Astrocyte (in vitro differentiated cells and primary cell): ENCODE measurements around the gene CEACAM3. TPM values are rescaled to one million over a fixed set of nuclear protein-coding genes. Genes with fewer than 3 reads are reported as not detected.

Experiments
- DNase-seq: peaks from one replicate; pipeline ENCODE4 v3.0.0-alpha.2; 2010; ENCODE audit warnings: low read depth
- FAIRE-seq: peaks from 2 replicates; lab custom pipeline; 2011; peaks lifted over from hg19 to GRCh38; lab: Jason Lieb, UNC
- H2AFZ ChIP-seq: 2 replicates; pipeline ENCODE4 v1.6.0; 2012; ENCODE audit warnings: low read depth, low read length, inconsistent platforms
- H3K27ac ChIP-seq: 2 replicates; pipeline ENCODE4 v1.5.1; 2011; ENCODE audit warnings: low read depth, low read length, inconsistent platforms
- H3K27me3 ChIP-seq: 2 replicates; pipeline ENCODE4 v1.6.0; 2011; ENCODE audit warnings: low read length, inconsistent platforms; ENCODE audit not compliant: insufficient read depth
- H3K36me3 ChIP-seq: 2 replicates; pipeline ENCODE4 v1.5.1; 2011; ENCODE audit warnings: low read length, inconsistent platforms; ENCODE audit not compliant: insufficient read depth
- H3K4me1 ChIP-seq: 2 replicates; pipeline ENCODE4 v1.5.1; 2011; ENCODE audit warnings: low read length, inconsistent platforms; ENCODE audit not compliant: insufficient read depth
- H3K4me2 ChIP-seq: 2 replicates; pipeline ENCODE4 v1.6.0; 2012; ENCODE audit warnings: low read length, inconsistent platforms
- H3K4me3 ChIP-seq: 2 replicates; pipeline ENCODE4 v1.5.1; 2011; ENCODE audit warnings: low read depth, mild to moderate bottlenecking, low read length, inconsistent platforms; ENCODE audit not compliant: insufficient read depth
- H3K79me2 ChIP-seq: 2 replicates; pipeline ENCODE4 v1.6.0; 2012; ENCODE audit warnings: mild to moderate bottlenecking, low read length, inconsistent platforms; ENCODE audit not compliant: insufficient read depth
- H3K9ac ChIP-seq: 2 replicates; pipeline ENCODE4 v1.6.0; 2012; ENCODE audit warnings: mild to moderate bottlenecking, low read length, inconsistent platforms
- H3K9me3 ChIP-seq: 2 replicates; pipeline ENCODE4 v1.5.1; 2012; ENCODE audit warnings: low read depth, mild to moderate bottlenecking, low read length, inconsistent platforms; ENCODE audit not compliant: insufficient read depth
- H4K20me1 ChIP-seq: 2 replicates; pipeline ENCODE4 v1.6.0; 2012; ENCODE audit warnings: low read length, inconsistent platforms; ENCODE audit not compliant: insufficient read depth
- H3K27ac Mint-ChIP-seq: one replicate; pipeline ENCODE4 v1.8.0; 2021; ENCODE audit warnings: mild to moderate bottlenecking, mixed read lengths; ENCODE audit not compliant: unreplicated experiment
- H3K27me3 Mint-ChIP-seq: one replicate; pipeline ENCODE4 v1.8.0; 2021; ENCODE audit warnings: low read depth, mixed read lengths; ENCODE audit not compliant: unreplicated experiment
- H3K36me3 Mint-ChIP-seq: one replicate; pipeline ENCODE4 v1.8.0; 2021; ENCODE audit warnings: low read depth, mixed read lengths; ENCODE audit not compliant: unreplicated experiment
- H3K4me1 Mint-ChIP-seq: one replicate; pipeline ENCODE4 v1.8.0; 2021; ENCODE audit warnings: low read depth, mixed read lengths; ENCODE audit not compliant: unreplicated experiment
- H3K4me3 Mint-ChIP-seq: one replicate; pipeline ENCODE4 v1.8.0; 2021; ENCODE audit warnings: mild to moderate bottlenecking, moderate library complexity, mixed read lengths; ENCODE audit not compliant: unreplicated experiment
- H3K9me3 Mint-ChIP-seq: one replicate; pipeline ENCODE4 v1.8.0; 2021; ENCODE audit warnings: mild to moderate bottlenecking, mixed read lengths; ENCODE audit not compliant: unreplicated experiment
- CTCF ChIP-seq: IDR thresholded peaks from 2 replicates; pipeline ENCODE4 v1.5.1; 2011; ENCODE audit warnings: low read depth, mild to moderate bottlenecking, inconsistent platforms, low read length, moderate library complexity; ENCODE audit not compliant: insufficient read depth
- EZH2 ChIP-seq: IDR thresholded peaks from 2 replicates; pipeline ENCODE4 v1.6.1; 2012; ENCODE audit warnings: mild to moderate bottlenecking, low read length, inconsistent platforms; ENCODE audit not compliant: insufficient read depth
- total RNA-seq: library from RNA; stranded (reverse); gene quantifications from 2 replicates; pipeline ENCODE4 v1.2.1, GENCODE V29; 2021

The CEACAM3 gene
- total RNA-seq, 1 donor from 2014 or later, result not detected

DNA sequence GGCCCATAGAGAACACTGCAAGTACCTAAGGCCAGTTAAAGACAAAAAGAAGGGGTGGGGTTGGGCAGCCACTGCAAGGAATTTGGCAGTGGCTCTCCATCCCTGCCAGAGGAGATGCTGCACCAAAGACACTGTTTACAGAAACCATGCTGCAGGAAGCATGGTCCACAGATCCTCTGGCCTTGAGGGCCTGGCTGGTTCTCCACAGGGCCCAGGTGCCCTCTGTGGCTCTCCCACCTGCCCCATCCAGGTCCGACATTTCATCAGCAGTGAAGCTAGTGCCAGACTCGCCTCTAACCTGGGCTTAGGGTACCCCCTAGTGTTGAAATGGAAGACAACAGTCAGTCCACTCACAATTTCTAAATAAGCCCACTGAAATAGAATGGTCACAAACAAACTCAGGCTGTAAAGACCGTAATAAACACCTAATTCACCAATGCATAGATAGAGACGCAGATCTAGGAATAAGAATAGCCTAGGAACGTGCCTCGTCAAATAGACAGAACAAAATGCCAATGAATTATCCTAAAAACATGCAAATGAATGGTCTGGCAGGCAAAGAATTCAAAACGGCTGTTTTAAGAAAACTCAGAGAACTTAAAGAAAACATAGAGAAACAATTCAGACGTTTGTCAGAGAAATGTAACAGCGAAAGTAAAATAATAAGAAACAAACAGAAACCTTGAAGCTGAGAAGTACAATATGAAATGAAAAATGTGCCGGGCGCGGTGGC is 24.8 kb downstream of the CEACAM3 start:
- H3K36me3 Mint-ChIP-seq, result no peaks in the 10 kb centered on the region
- no peaks in the 10 kb centered on the region for H3K4me1 Mint-ChIP-seq
- no peaks in the 10 kb centered on the region for H3K9me3 Mint-ChIP-seq
- DNase-seq, result no peak
- TF ChIP-seq CTCF (peak; percentile 46), EZH2 (no peak)
- FAIRE-seq, result no peak
- H3K27me3 Mint-ChIP-seq, result peaks cover 27% of the 10 kb centered on the region
- H3K9me3 ChIP-seq, result no peaks in the 10 kb centered on the region
- H3K9ac ChIP-seq, result no peak overlapping the region
- no peak overlapping the region for H3K27ac ChIP-seq
- H3K27ac Mint-ChIP-seq, result peak overlapping the region; percentile 35
- no peaks in the 10 kb centered on the region for H3K4me1 ChIP-seq
- H2AFZ ChIP-seq, result no peak overlapping the region
- no peaks in the 10 kb centered on the region for H4K20me1 ChIP-seq
- no peaks in the 10 kb centered on the region for H3K27me3 ChIP-seq
- no peak overlapping the region for H3K4me3 ChIP-seq
- H3K36me3 ChIP-seq, result no peaks in the 10 kb centered on the region
- no peaks in the 10 kb centered on the region for H3K79me2 ChIP-seq
- no peak overlapping the region for H3K4me2 ChIP-seq
- H3K4me3 Mint-ChIP-seq, result no peak overlapping the region

- H3K4me3 ChIP-seq, result no peak overlapping the region
- DNase-seq (no peak), FAIRE-seq (no peak)
- no peak overlapping the region for H3K9ac ChIP-seq
- H3K27ac ChIP-seq, result no peak overlapping the region
- TF ChIP-seq EZH2 (no peak), CTCF (no peak)
- H3K79me2 ChIP-seq, result no peaks in the 10 kb centered on the region
- H3K4me2 ChIP-seq, result no peak overlapping the region
- H3K4me1 ChIP-seq, result no peaks in the 10 kb centered on the region
- no peak overlapping the region for H2AFZ ChIP-seq
- Mint-ChIP-seq H3K9me3 (no peaks in the 10 kb centered on the region), H3K4me1 (no peaks in the 10 kb centered on the region), H3K27me3 (peaks cover 33% of the 10 kb centered on the region), H3K27ac (no peak overlapping the region), H3K4me3 (no peak overlapping the region), H3K36me3 (no peaks in the 10 kb centered on the region)
- H3K36me3 ChIP-seq, result no peaks in the 10 kb centered on the region
- no peaks in the 10 kb centered on the region for H3K9me3 ChIP-seq
- H3K27me3 ChIP-seq, result peaks cover 4% of the 10 kb centered on the region
- no peaks in the 10 kb centered on the region for H4K20me1 ChIP-seq
These were observed 41.8 kb downstream of the CEACAM3 start for GRCh38 chr19:41837981-41838708.

- H3K4me3 Mint-ChIP-seq, result no peak overlapping the region
- no peaks in the 10 kb centered on the region for H3K36me3 ChIP-seq
- H3K9ac ChIP-seq, result no peak overlapping the region
- no peaks in the 10 kb centered on the region for H3K4me1 ChIP-seq
- FAIRE-seq (no peak), DNase-seq (no peak)
- H3K36me3 Mint-ChIP-seq, result no peaks in the 10 kb centered on the region
- H3K27ac ChIP-seq, result no peak overlapping the region
- no peak overlapping the region for H3K27ac Mint-ChIP-seq
- H3K4me3 ChIP-seq, result no peak overlapping the region
- peaks cover 40% of the 10 kb centered on the region for H3K27me3 Mint-ChIP-seq
- no peak overlapping the region for H3K4me2 ChIP-seq
- H4K20me1 ChIP-seq, result no peaks in the 10 kb centered on the region
- peaks cover 2% of the 10 kb centered on the region for H3K9me3 Mint-ChIP-seq
- H3K9me3 ChIP-seq, result no peaks in the 10 kb centered on the region
- no peak overlapping the region for H2AFZ ChIP-seq
- TF ChIP-seq CTCF (no peak), EZH2 (no peak)
- H3K79me2 ChIP-seq, result no peaks in the 10 kb centered on the region
- H3K4me1 Mint-ChIP-seq, result no peaks in the 10 kb centered on the region
- H3K27me3 ChIP-seq, result peaks cover 4% of the 10 kb centered on the region
These were observed 42.8 kb downstream of the CEACAM3 start for GRCh38 chr19:41839211-41839610.
